K562 (cell line): ENCODE results near the gene ZKSCAN4. TPM values are rescaled to one million over a fixed set of nuclear protein-coding genes. Genes with fewer than 3 reads are reported as not detected.
A peak's percentile ranks its signal among the peaks of the same experiment; 100 is the strongest.

ENCODE experiments used
- CHD2 ChIP-seq: IDR thresholded peaks from 2 replicates; pipeline ENCODE4 v1.6.1; 2011; ENCODE audit warnings: low read depth, low read length
- GTF2A2 ChIP-seq: IDR thresholded peaks from 2 replicates; pipeline ENCODE4 v1.6.1; 2016; ENCODE audit warnings: mild to moderate bottlenecking, missing genetic modification characterization, missing compliant biosample characterization
- HDAC8 ChIP-seq: fragments of 450-650 bp; IDR thresholded peaks from 2 replicates; pipeline ENCODE4 v1.6.1; 2016; ENCODE audit warnings: mild to moderate bottlenecking, missing genetic modification characterization, moderate library complexity, missing compliant biosample characterization
- NONO ChIP-seq, 2 experiments: fragments of 200-400 bp in 1 of 2; fragments of 450-650 bp in 1 of 2; formaldehyde crosslinking in 1 of 2; IDR thresholded peaks; 2 replicates each; pipeline ENCODE4 v1.6.1; 2017; ENCODE audit warnings: low read depth in 2 of 2, mild to moderate bottlenecking in 2 of 2, moderate library complexity in 2 of 2, low read length in 1 of 2
- POLR2H ChIP-seq: IDR thresholded peaks from 2 replicates; pipeline ENCODE4 v1.6.1; 2016; ENCODE audit warnings: missing genetic modification characterization, low read depth, mild to moderate bottlenecking, control low read depth, missing compliant biosample characterization, moderate library complexity
- SMAD2 ChIP-seq: fragments of 150-350 bp; IDR thresholded peaks from 2 replicates; pipeline ENCODE4 v1.6.1; 2014; ENCODE audit warnings: low read depth, mild to moderate bottlenecking, low read length
- ZNF644 ChIP-seq: fragments of 200-800 bp; sonication (Bioruptor generic); IDR thresholded peaks from 2 replicates; pipeline ENCODE4 v1.6.1; 2016; ENCODE audit warnings: low read depth, missing genetic modification characterization, missing compliant biosample characterization
- ZNF695 ChIP-seq: fragments of 450-650 bp; formaldehyde crosslinking; IDR thresholded peaks from 2 replicates; pipeline ENCODE4 v1.4.0; 2020; ENCODE audit warnings: mild to moderate bottlenecking, moderate library complexity
- polyA plus RNA-seq, 8 experiments: library from polyadenylated mRNA; depleted of rRNA in 4 of 8; stranded (reverse) in 5 of 8; unstranded in 3 of 8; fragments of >200 nt; fragmentation: Nextera tagmentation in 2 of 8; fragmentation: Illumina TruSeq in 1 of 8; extraction: Ambion mirVana in 2 of 8; extraction: Trizol in 1 of 8; gene quantifications; 2 replicates each; pipeline versions ENCODE4 v1.2.1 to v1.2.3, GENCODE V29; 2011 to 2014; ENCODE audit warnings: inconsistent platforms in 1 of 8, missing spikeins in 1 of 8
- total RNA-seq, 7 experiments: library from RNA; depleted of rRNA in 6 of 7; stranded (reverse); fragments of >200 nt in 6 of 7; fragmentation: Illumina TruSeq in 2 of 7; extraction: Trizol in 2 of 7; gene quantifications; 2 replicates each; pipeline versions ENCODE4 v1.2.1 to v1.2.3, GENCODE V29; 2011 to 2021; ENCODE audit warnings: low replicate concordance in 1 of 7
- TF ChIP-seq, protein P1 (sequence below): fragments of 450-650 bp; IDR thresholded peaks from 2 replicates; pipeline ENCODE4 v1.6.1; 2016; ENCODE audit warnings: low read depth

ZKSCAN4 gene
- total and polyA plus RNA-seq, 9 of the 15 experiments (the other 6 are each of a cell fraction or from before 2014, with no cell fraction given), result 1.2 to 5.3 (median 4.7) TPM

DNA sequence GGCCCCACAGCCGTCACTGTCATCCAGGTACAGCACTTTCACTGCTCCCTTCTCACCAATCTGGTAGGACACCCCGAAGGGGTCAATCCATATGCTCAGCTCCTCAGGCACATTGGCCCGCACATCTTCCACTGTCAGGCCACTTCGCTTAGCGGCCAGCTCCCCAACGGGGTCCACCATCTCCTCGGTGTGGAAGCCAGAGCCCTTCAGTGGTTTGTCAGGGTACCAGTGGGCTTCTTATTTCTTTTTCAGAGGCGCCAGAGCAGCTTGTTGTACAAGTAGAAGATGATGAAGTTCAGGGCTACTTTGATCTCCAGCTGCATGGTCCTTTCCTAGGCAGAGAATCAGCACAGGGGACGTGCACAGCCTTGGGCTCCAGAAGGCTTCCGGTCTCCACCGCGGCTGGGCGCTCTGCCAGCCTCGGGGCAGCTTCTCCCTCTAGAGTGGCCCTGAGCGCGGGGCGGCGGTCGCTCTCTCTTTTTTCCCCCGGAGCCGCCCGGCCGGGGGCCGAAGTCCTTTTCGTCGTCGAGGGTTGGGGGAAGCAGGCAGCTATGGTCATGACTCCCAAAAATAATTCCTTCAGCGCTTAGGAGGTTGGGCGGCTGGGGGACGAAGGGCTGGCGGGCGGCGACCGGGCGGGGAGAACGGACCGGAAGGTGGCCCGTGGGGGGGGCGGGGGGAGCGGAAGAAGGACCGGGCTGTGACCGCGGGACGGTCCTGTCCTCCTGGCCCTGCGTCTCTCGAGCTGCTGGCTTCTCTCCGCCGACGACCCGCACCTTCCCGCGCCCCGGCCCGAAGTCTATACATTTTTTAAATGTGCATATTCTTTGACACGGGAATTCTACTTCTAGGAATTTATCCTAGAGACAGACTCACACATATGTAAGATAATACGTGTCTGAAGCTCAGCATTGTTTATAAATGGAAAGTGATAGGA lies 33.5 kb downstream of the ZKSCAN4 start (continued):
- no peak for TF ChIP-seq HDAC8 (tag)
- TF ChIP-seq, protein P1, sequence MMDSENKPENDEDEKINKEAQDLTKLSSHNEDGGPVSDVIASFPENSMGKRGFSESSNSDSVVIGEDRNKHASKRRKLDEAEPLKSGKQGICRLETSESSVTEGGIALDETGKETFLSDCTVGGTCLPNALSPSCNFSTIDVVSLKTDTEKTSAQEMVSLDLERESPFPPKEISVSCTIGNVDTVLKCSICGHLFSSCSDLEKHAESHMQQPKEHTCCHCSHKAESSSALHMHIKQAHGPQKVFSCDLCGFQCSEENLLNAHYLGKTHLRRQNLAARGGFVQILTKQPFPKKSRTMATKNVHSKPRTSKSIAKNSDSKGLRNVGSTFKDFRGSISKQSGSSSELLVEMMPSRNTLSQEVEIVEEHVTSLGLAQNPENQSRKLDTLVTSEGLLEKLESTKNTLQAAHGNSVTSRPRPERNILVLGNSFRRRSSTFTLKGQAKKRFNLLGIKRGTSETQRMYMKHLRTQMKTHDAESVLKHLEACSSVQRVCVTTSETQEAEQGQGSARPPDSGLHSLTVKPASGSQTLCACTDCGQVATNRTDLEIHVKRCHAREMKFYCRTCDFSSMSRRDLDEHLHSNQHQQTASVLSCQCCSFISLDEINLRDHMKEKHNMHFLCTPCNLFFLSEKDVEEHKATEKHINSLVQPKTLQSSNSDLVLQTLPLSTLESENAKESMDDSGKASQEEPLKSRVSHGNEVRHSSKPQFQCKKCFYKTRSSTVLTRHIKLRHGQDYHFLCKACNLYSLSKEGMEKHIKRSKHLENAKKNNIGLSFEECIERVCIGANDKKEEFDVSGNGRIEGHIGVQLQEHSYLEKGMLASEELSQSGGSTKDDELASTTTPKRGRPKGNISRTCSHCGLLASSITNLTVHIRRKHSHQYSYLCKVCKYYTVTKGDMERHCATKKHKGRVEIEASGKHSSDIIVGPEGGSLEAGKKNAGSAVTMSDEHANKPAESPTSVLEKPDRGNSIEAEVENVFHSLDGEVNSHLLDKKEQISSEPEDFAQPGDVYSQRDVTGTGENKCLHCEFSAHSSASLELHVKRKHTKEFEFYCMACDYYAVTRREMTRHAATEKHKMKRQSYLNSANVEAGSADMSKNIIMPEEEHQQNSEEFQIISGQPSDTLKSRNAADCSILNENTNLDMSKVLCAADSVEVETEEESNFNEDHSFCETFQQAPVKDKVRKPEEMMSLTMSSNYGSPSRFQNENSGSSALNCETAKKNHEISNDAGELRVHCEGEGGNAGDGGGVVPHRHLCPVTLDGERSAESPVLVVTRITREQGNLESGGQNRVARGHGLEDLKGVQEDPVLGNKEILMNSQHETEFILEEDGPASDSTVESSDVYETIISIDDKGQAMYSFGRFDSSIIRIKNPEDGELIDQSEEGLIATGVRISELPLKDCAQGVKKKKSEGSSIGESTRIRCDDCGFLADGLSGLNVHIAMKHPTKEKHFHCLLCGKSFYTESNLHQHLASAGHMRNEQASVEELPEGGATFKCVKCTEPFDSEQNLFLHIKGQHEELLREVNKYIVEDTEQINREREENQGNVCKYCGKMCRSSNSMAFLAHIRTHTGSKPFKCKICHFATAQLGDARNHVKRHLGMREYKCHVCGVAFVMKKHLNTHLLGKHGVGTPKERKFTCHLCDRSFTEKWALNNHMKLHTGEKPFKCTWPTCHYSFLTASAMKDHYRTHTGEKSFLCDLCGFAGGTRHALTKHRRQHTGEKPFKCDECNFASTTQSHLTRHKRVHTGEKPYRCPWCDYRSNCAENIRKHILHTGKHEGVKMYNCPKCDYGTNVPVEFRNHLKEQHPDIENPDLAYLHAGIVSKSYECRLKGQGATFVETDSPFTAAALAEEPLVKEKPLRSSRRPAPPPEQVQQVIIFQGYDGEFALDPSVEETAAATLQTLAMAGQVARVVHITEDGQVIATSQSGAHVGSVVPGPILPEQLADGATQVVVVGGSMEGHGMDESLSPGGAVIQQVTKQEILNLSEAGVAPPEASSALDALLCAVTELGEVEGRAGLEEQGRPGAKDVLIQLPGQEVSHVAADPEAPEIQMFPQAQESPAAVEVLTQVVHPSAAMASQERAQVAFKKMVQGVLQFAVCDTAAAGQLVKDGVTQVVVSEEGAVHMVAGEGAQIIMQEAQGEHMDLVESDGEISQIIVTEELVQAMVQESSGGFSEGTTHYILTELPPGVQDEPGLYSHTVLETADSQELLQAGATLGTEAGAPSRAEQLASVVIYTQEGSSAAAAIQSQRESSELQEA, result no peak
- TF ChIP-seq CHD2, result peak; percentile 49; the same call in 1 of the 2 replicates
- no peak for TF ChIP-seq ZNF644
- no peak for TF ChIP-seq SMAD2
- no peak for TF ChIP-seq NONO (IDR thresholded peaks at IDR 0.05; ENCODE audit: low read depth in 2 of 2, low read length in 1 of 2)
- peak; percentile 67 for TF ChIP-seq POLR2H (tag)
- no peak for TF ChIP-seq ZNF695 (CRISPR knock-in tag)
- TF ChIP-seq GTF2A2 (tag), result 0 out of 2 replicates have a peak, but pooled peaks have one; percentile 50
